ENCODE results near the gene ABCB6.

- no peak for TF ChIP-seq POLR2AphosphoS5 (IDR thresholded peaks at IDR 0.05)
- no peak for TF ChIP-seq CTCF (IDR thresholded peaks at IDR 0.05)
- TF ChIP-seq POLR2A (IDR thresholded peaks at IDR 0.05), result no peak
Observed at GRCh38 chr2:219174801-219175200, 44.0 kb downstream of the ABCB6 start.
